ENCODE results near the gene ZDHHC24. TPM values are rescaled to one million over a fixed set of nuclear protein-coding genes. Genes with fewer than 3 reads are reported as not detected.
A peak's percentile ranks its signal among the peaks of the same experiment; 100 is the strongest.

ZDHHC24 gene
- total and polyA plus RNA-seq, 2 experiments from 2014 or later, result 5.6 to 13.1 TPM

DNA sequence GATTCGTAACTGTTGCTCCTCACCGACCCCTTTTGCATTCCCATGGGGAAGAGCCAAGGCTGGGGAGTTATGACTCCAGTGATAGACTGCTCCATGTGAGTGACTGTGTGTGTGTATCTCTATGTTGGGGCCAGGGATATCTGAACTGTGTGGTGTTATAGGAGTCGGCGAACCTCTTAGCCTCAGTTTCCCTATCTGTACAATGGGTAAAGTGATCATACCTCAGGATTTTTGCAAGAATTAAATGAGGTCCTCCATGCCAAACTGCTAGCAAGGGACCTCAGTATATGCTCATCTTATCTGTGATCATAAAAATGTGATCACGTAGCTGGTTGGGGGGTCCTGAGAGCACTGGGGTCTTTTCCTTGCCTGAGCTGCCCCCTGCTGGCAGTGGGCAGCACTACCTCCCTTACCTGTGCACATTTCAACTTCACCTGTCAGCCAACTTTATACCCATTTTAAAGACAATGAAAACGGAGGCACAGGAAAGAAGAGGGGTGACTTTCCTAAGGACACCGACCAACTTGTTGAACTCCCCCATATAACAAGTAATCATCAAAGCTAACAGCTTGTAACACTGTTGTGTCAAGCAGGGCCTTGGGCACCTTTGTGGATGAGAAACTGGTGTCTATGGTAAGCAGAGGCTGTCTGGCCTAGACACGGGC lies 67.0 kb downstream of the ZDHHC24 start:
- H3K79me2 ChIP-seq (replicated peaks; ENCODE audit: insufficient read depth), result peaks cover 9% of the 10 kb centered on the region; the same call in 1 of the 2 replicates
- DNase-seq (ENCODE audit: low spot score), result peak; percentile 71
- peak overlapping the region; percentile 63 for H3K4me3 ChIP-seq
- peak overlapping the region; percentile 95 for H3K4me2 ChIP-seq
- Mint-ChIP-seq H3K4me3 (peak overlapping the region; percentile 86), H3K36me3 (ENCODE audit: low read depth) (peaks cover 4% of the 10 kb centered on the region; the same call in 1 of the 3 replicates), H3K4me1 (peaks cover 25% of the 10 kb centered on the region), H3K27me3 (ENCODE audit: insufficient read depth, low read depth, poor library complexity) (peaks cover 15% of the 10 kb centered on the region), H3K9me3 (no peaks in the 10 kb centered on the region), H3K27ac (peak overlapping the region; percentile 91; the same call in 1 of the 2 replicates)
- H3K36me3 ChIP-seq (ENCODE audit: insufficient read depth), result peaks cover 7% of the 10 kb centered on the region; the same call in 1 of the 2 replicates
- TF ChIP-seq ZNF331 (CRISPR knock-in tag; IDR thresholded peaks at IDR 0.05; ENCODE audit: low read depth) (no peak), EZH2 (IDR thresholded peaks at IDR 0.05; ENCODE audit: low read depth, unreplicated experiment) (no peak), JUNB (IDR thresholded peaks at IDR 0.05; ENCODE audit: unreplicated experiment) (no peak), EZH2phosphoT487 (IDR thresholded peaks at IDR 0.05; ENCODE audit: unreplicated experiment) (no peak), STAT1 (IDR thresholded peaks at IDR 0.05; ENCODE audit: unreplicated experiment) (no peak), ZNF114 (CRISPR knock-in tag; IDR thresholded peaks at IDR 0.05) (no peak), CTCF (conservative IDR thresholded peaks at IDR 0.05; ENCODE audit: low read depth in 2 of 2) (peak; percentile 87 to 98), CREB1 (CRISPR knock-in tag; IDR thresholded peaks at IDR 0.05; ENCODE audit: low read depth) (no peak), POLR2AphosphoS5 (IDR thresholded peaks at IDR 0.05; ENCODE audit: low read depth) (no peak), ZNF462 (CRISPR knock-in tag; IDR thresholded peaks at IDR 0.05) (no peak), NANOG (IDR thresholded peaks at IDR 0.05; ENCODE audit: borderline replicate concordance) (no peak)
- TF ChIP-seq, protein P1, sequence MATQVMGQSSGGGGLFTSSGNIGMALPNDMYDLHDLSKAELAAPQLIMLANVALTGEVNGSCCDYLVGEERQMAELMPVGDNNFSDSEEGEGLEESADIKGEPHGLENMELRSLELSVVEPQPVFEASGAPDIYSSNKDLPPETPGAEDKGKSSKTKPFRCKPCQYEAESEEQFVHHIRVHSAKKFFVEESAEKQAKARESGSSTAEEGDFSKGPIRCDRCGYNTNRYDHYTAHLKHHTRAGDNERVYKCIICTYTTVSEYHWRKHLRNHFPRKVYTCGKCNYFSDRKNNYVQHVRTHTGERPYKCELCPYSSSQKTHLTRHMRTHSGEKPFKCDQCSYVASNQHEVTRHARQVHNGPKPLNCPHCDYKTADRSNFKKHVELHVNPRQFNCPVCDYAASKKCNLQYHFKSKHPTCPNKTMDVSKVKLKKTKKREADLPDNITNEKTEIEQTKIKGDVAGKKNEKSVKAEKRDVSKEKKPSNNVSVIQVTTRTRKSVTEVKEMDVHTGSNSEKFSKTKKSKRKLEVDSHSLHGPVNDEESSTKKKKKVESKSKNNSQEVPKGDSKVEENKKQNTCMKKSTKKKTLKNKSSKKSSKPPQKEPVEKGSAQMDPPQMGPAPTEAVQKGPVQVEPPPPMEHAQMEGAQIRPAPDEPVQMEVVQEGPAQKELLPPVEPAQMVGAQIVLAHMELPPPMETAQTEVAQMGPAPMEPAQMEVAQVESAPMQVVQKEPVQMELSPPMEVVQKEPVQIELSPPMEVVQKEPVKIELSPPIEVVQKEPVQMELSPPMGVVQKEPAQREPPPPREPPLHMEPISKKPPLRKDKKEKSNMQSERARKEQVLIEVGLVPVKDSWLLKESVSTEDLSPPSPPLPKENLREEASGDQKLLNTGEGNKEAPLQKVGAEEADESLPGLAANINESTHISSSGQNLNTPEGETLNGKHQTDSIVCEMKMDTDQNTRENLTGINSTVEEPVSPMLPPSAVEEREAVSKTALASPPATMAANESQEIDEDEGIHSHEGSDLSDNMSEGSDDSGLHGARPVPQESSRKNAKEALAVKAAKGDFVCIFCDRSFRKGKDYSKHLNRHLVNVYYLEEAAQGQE (IDR thresholded peaks at IDR 0.05; ENCODE audit: unreplicated experiment), result peak; percentile 21
- TF ChIP-seq, protein P2, sequence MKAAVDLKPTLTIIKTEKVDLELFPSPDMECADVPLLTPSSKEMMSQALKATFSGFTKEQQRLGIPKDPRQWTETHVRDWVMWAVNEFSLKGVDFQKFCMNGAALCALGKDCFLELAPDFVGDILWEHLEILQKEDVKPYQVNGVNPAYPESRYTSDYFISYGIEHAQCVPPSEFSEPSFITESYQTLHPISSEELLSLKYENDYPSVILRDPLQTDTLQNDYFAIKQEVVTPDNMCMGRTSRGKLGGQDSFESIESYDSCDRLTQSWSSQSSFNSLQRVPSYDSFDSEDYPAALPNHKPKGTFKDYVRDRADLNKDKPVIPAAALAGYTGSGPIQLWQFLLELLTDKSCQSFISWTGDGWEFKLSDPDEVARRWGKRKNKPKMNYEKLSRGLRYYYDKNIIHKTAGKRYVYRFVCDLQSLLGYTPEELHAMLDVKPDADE (IDR thresholded peaks at IDR 0.05), result no peak
- H3K27ac ChIP-seq (ENCODE audit: low read depth), result peak overlapping the region; percentile 94; the same call in 1 of the 2 replicates
- H3F3A ChIP-seq (replicated peaks; ENCODE audit: low read depth), result peaks cover 16% of the 10 kb centered on the region; the same call in 1 of the 2 replicates
- peaks cover 8% of the 10 kb centered on the region for H3K4me1 ChIP-seq (ENCODE audit: insufficient read depth)
- peak; percentile 5; the same call in 1 of the 3 replicates for ATAC-seq
- H3K27me3 ChIP-seq (ENCODE audit: insufficient read depth), result no peaks in the 10 kb centered on the region
- H2AFZ ChIP-seq, result no peak overlapping the region
- no peaks in the 10 kb centered on the region for H3K9me2 ChIP-seq (ENCODE audit: insufficient read depth)
- no peaks in the 10 kb centered on the region; the same call in none of the 2 replicates for H4K20me1 ChIP-seq (replicated peaks; ENCODE audit: insufficient read depth)
